Measurements from ENCODE around the gene RASL10A.

GRCh38 chr22:29330753-29331152, 15.3 kb upstream of the RASL10A start:
- TF ChIP-seq POLR2A (IDR thresholded peaks at IDR 0.05) (no peak), CTCF (IDR thresholded peaks at IDR 0.05) (no peak)
